Measurements from ENCODE around the gene CBFB. TPM values are rescaled to one million over a fixed set of nuclear protein-coding genes. Genes with fewer than 3 reads are reported as not detected.

CBFB gene
- total RNA-seq, 1 experiment from 2014 or later: 76.3 TPM

- Histone ChIP-seq H2AK5ac (ENCODE audit: insufficient read length, low read length) (no peak overlapping the region), H3K79me2 (ENCODE audit: insufficient read depth, low read length) (no peaks in the 10 kb centered on the region), H3T11ph (ENCODE audit: low read length) (no peak overlapping the region), H3K27me3 (ENCODE audit: insufficient read depth, low read length) (no peaks in the 10 kb centered on the region), H3K4ac (ENCODE audit: low read depth, low read length) (no peak overlapping the region), H3K14ac (ENCODE audit: insufficient read depth, low read length) (no peak overlapping the region), H3K56ac (ENCODE audit: insufficient read length, low read depth, low read length) (no peak overlapping the region), H2BK12ac (ENCODE audit: insufficient read length, low read depth, low read length) (no peak overlapping the region), H2BK120ac (ENCODE audit: low read depth, low read length, poor library complexity, severe bottlenecking) (no peak overlapping the region), H3K4me1 (ENCODE audit: insufficient read depth, low read length) (no peaks in the 10 kb centered on the region), H2AFZ (ENCODE audit: low read length) (no peak overlapping the region), H2BK15ac (ENCODE audit: low read depth, low read length) (no peak overlapping the region), H3K4me2 (ENCODE audit: insufficient read depth, insufficient read length, low read length) (no peak overlapping the region), H2BK20ac (ENCODE audit: low read depth, low read length, poor library complexity, severe bottlenecking) (no peak overlapping the region), H4K91ac (ENCODE audit: insufficient read length, low read depth, low read length) (no peak overlapping the region), H3K9ac (ENCODE audit: extremely low read depth, insufficient read length, low read length) (no peak overlapping the region), H3K23me2 (ENCODE audit: insufficient read length, low read depth, low read length, poor library complexity, severe bottlenecking) (no peaks in the 10 kb centered on the region), H2BK5ac (ENCODE audit: insufficient read length, low read length) (no peak overlapping the region), H4K20me1 (ENCODE audit: control insufficient read depth, insufficient read depth, insufficient read length) (no peaks in the 10 kb centered on the region), H3K23ac (ENCODE audit: insufficient read length, low read depth, low read length) (no peak overlapping the region), H3K9me3 (ENCODE audit: control insufficient read depth, low read depth, low read length) (no peaks in the 10 kb centered on the region), H3K27ac (ENCODE audit: insufficient read length, low read depth, low read length) (no peak overlapping the region), H4K8ac (replicated peaks; ENCODE audit: insufficient read length, low read depth, low read length) (no peak overlapping the region), H3K18ac (ENCODE audit: insufficient read length, low read depth, low read length) (no peak overlapping the region), H4K5ac (ENCODE audit: insufficient read length, low read depth, low read length) (no peak overlapping the region), H3K79me1 (ENCODE audit: insufficient read depth, low read depth, low read length, poor library complexity, severe bottlenecking) (peaks cover 3% of the 10 kb centered on the region)
- Mint-ChIP-seq H3K36me3 (ENCODE audit: insufficient read depth in 1 of 3, low read depth in 3 of 3) (peaks cover 0 to 20% (median 4%) of the 10 kb centered on the region in 3 experiments; a peak in 3 of 7 replicates), H3K27me3 (ENCODE audit: low read depth) (no peaks in the 10 kb centered on the region), H3K9me3 (no peaks in the 10 kb centered on the region), H3K4me1 (peaks cover 1 to 3% of the 10 kb centered on the region in 2 experiments; a peak in 1 of 4 replicates), H3K27ac (peak overlapping the region in 1 of 3 experiments; percentile 35; a peak in 2 of 7 replicates), H3K4me3 (no peak overlapping the region)
- no peak for DNase-seq
- WGBS (ENCODE audit: extremely low coverage, insufficient read length, low lambda C conversion rate): no CpG with 5 or more reads among the region's 1 CpG
- TF ChIP-seq, protein P1, sequence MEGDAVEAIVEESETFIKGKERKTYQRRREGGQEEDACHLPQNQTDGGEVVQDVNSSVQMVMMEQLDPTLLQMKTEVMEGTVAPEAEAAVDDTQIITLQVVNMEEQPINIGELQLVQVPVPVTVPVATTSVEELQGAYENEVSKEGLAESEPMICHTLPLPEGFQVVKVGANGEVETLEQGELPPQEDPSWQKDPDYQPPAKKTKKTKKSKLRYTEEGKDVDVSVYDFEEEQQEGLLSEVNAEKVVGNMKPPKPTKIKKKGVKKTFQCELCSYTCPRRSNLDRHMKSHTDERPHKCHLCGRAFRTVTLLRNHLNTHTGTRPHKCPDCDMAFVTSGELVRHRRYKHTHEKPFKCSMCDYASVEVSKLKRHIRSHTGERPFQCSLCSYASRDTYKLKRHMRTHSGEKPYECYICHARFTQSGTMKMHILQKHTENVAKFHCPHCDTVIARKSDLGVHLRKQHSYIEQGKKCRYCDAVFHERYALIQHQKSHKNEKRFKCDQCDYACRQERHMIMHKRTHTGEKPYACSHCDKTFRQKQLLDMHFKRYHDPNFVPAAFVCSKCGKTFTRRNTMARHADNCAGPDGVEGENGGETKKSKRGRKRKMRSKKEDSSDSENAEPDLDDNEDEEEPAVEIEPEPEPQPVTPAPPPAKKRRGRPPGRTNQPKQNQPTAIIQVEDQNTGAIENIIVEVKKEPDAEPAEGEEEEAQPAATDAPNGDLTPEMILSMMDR (conservative IDR thresholded peaks at IDR 0.05): no peak
These were observed 23.4 kb downstream of the CBFB start for GRCh38 chr16:67052399-67052798.
